ENCODE measurements around the gene SMARCC1. TPM values are rescaled to one million over a fixed set of nuclear protein-coding genes. Genes with fewer than 3 reads are reported as not detected.

SMARCC1 gene
- total RNA-seq, 2 donors from 2014 or later: 98.0 to 118 TPM

- no peak overlapping the region for H3K4me3 Mint-ChIP-seq
- H3K27me3 Mint-ChIP-seq (ENCODE audit: low read depth): no peaks in the 10 kb centered on the region
- DNase-seq (no peak), ATAC-seq (replicated peaks in 1 of 2) (no peak)
- no peaks in the 10 kb centered on the region for H3K9me3 Mint-ChIP-seq
- no peak overlapping the region for H3K27ac Mint-ChIP-seq
- no peaks in the 10 kb centered on the region for H3K4me1 Mint-ChIP-seq (ENCODE audit: low read depth)
- peaks cover 12 to 32% of the 10 kb centered on the region in 2 donors for H3K36me3 Mint-ChIP-seq (ENCODE audit: insufficient read depth in 2 of 2)
Measured at GRCh38 chr3:47606165-47606564, 175.5 kb downstream of the SMARCC1 start.

- H3K27me3 Mint-ChIP-seq (ENCODE audit: low read depth): no peaks in the 10 kb centered on the region
- H3K27ac Mint-ChIP-seq: peak overlapping the region; percentile 46
- H3K4me1 Mint-ChIP-seq (ENCODE audit: low read depth): no peaks in the 10 kb centered on the region
- peaks cover 12 to 30% of the 10 kb centered on the region in 2 donors for H3K36me3 Mint-ChIP-seq (ENCODE audit: insufficient read depth in 2 of 2)
- H3K4me3 Mint-ChIP-seq: no peak overlapping the region
- no peaks in the 10 kb centered on the region for H3K9me3 Mint-ChIP-seq
- DNase-seq (no peak), ATAC-seq (replicated peaks in 1 of 2) (no peak)
Measured at GRCh38 chr3:47605652-47606051, 176.0 kb downstream of the SMARCC1 start.

GRCh38 chr3:47604145-47604544, 177.5 kb downstream of the SMARCC1 start:
- no peaks in the 10 kb centered on the region for H3K27me3 Mint-ChIP-seq (ENCODE audit: low read depth)
- DNase-seq (no peak), ATAC-seq (replicated peaks in 1 of 2) (no peak)
- no peak overlapping the region for H3K4me3 Mint-ChIP-seq
- H3K27ac Mint-ChIP-seq: no peak overlapping the region
- no peaks in the 10 kb centered on the region for H3K9me3 Mint-ChIP-seq
- peaks cover 3 to 21% of the 10 kb centered on the region in 2 donors for H3K36me3 Mint-ChIP-seq (ENCODE audit: insufficient read depth in 2 of 2)
- H3K4me1 Mint-ChIP-seq (ENCODE audit: low read depth): no peaks in the 10 kb centered on the region

GRCh38 chr3:47603332-47603731, 178.4 kb downstream of the SMARCC1 start:
- no peaks in the 10 kb centered on the region for H3K9me3 Mint-ChIP-seq

GRCh38 chr3:47601281-47601680, 180.4 kb downstream of the SMARCC1 start:
- ATAC-seq (replicated peaks in 1 of 2) (no peak), DNase-seq (no peak)
- Mint-ChIP-seq H3K36me3 (ENCODE audit: insufficient read depth in 2 of 2) (peaks cover 2 to 20% of the 10 kb centered on the region in 2 donors), H3K27ac (no peak overlapping the region), H3K4me1 (ENCODE audit: low read depth) (no peaks in the 10 kb centered on the region), H3K9me3 (no peaks in the 10 kb centered on the region), H3K27me3 (ENCODE audit: low read depth) (no peaks in the 10 kb centered on the region), H3K4me3 (no peak overlapping the region)

More at GRCh38 chr3:47603332-47603731, 178.4 kb downstream of the SMARCC1 start:
- DNase-seq: no peak
- H3K4me3 Mint-ChIP-seq: no peak overlapping the region
- H3K4me1 Mint-ChIP-seq (ENCODE audit: low read depth): no peaks in the 10 kb centered on the region
- peak overlapping the region; percentile 60 for H3K27ac Mint-ChIP-seq
- peaks cover 3 to 18% of the 10 kb centered on the region in 2 donors for H3K36me3 Mint-ChIP-seq (ENCODE audit: insufficient read depth in 2 of 2)
- ATAC-seq (replicated peaks in 1 of 2): no peak
- no peaks in the 10 kb centered on the region for H3K27me3 Mint-ChIP-seq (ENCODE audit: low read depth)

- Mint-ChIP-seq H3K9me3 (no peaks in the 10 kb centered on the region), H3K27me3 (ENCODE audit: low read depth) (no peaks in the 10 kb centered on the region), H3K4me1 (ENCODE audit: low read depth) (no peaks in the 10 kb centered on the region), H3K27ac (no peak overlapping the region), H3K36me3 (ENCODE audit: insufficient read depth in 2 of 2) (peaks cover 1 to 19% of the 10 kb centered on the region in 2 donors), H3K4me3 (no peak overlapping the region)
- ATAC-seq (replicated peaks in 1 of 2): no peak
- no peak for DNase-seq
Measured at GRCh38 chr3:47594792-47595191, 186.9 kb downstream of the SMARCC1 start.

- Mint-ChIP-seq H3K36me3 (ENCODE audit: insufficient read depth in 2 of 2) (peaks cover 1 to 17% of the 10 kb centered on the region in 2 donors), H3K27ac (no peak overlapping the region), H3K4me1 (ENCODE audit: low read depth) (no peaks in the 10 kb centered on the region), H3K9me3 (no peaks in the 10 kb centered on the region), H3K27me3 (ENCODE audit: low read depth) (no peaks in the 10 kb centered on the region), H3K4me3 (no peak overlapping the region)
- no peak for DNase-seq
- no peak for ATAC-seq (replicated peaks in 1 of 2)
Measured at GRCh38 chr3:47592066-47592795, 189.5 kb downstream of the SMARCC1 start.

GRCh38 chr3:47590216-47590615, 191.5 kb downstream of the SMARCC1 start:
- Mint-ChIP-seq H3K27me3 (ENCODE audit: low read depth) (no peaks in the 10 kb centered on the region), H3K27ac (no peak overlapping the region), H3K9me3 (no peaks in the 10 kb centered on the region)

GRCh38 chr3:47588587-47588986, 193.1 kb downstream of the SMARCC1 start:
- H3K4me1 Mint-ChIP-seq (ENCODE audit: low read depth): no peaks in the 10 kb centered on the region

More at GRCh38 chr3:47590216-47590615, 191.5 kb downstream of the SMARCC1 start:
- Mint-ChIP-seq H3K4me1 (ENCODE audit: low read depth) (no peaks in the 10 kb centered on the region), H3K4me3 (no peak overlapping the region), H3K36me3 (ENCODE audit: insufficient read depth in 2 of 2) (peaks cover 1 to 18% of the 10 kb centered on the region in 2 donors)
- DNase-seq (no peak), ATAC-seq (replicated peaks in 1 of 2) (no peak)

GRCh38 chr3:47588053-47588452, 193.6 kb downstream of the SMARCC1 start:
- H3K27me3 Mint-ChIP-seq (ENCODE audit: low read depth): no peaks in the 10 kb centered on the region
- H3K36me3 Mint-ChIP-seq (ENCODE audit: insufficient read depth in 2 of 2): peaks cover 0 to 11% of the 10 kb centered on the region in 2 donors
- ATAC-seq (replicated peaks in 1 of 2) (no peak), DNase-seq (no peak)
- H3K4me1 Mint-ChIP-seq (ENCODE audit: low read depth): no peaks in the 10 kb centered on the region
- no peak overlapping the region for H3K4me3 Mint-ChIP-seq
- H3K9me3 Mint-ChIP-seq: no peaks in the 10 kb centered on the region
- H3K27ac Mint-ChIP-seq: no peak overlapping the region

More at GRCh38 chr3:47588587-47588986, 193.1 kb downstream of the SMARCC1 start:
- no peaks in the 10 kb centered on the region for H3K27me3 Mint-ChIP-seq (ENCODE audit: low read depth)
- ATAC-seq (replicated peaks in 1 of 2): no peak
- no peak overlapping the region for H3K27ac Mint-ChIP-seq
- H3K36me3 Mint-ChIP-seq (ENCODE audit: insufficient read depth in 2 of 2): peaks cover under 1 to 11% of the 10 kb centered on the region in 2 donors
- no peaks in the 10 kb centered on the region for H3K9me3 Mint-ChIP-seq
- H3K4me3 Mint-ChIP-seq: no peak overlapping the region
- DNase-seq: no peak

GRCh38 chr3:47586746-47587145, 194.9 kb downstream of the SMARCC1 start:
- ATAC-seq (replicated peaks in 1 of 2): no peak
- no peak overlapping the region for H3K27ac Mint-ChIP-seq
- DNase-seq: no peak
- H3K4me3 Mint-ChIP-seq: no peak overlapping the region
- no peaks in the 10 kb centered on the region for H3K27me3 Mint-ChIP-seq (ENCODE audit: low read depth)
- H3K4me1 Mint-ChIP-seq (ENCODE audit: low read depth): no peaks in the 10 kb centered on the region
- H3K36me3 Mint-ChIP-seq (ENCODE audit: insufficient read depth in 2 of 2): peaks cover 0 to 11% of the 10 kb centered on the region in 2 donors
- H3K9me3 Mint-ChIP-seq: no peaks in the 10 kb centered on the region

GRCh38 chr3:47583320-47584075, 198.2 kb downstream of the SMARCC1 start:
- H3K4me3 Mint-ChIP-seq: no peak overlapping the region
- peaks cover 16% of the 10 kb centered on the region for H3K27me3 Mint-ChIP-seq (ENCODE audit: low read depth)
- H3K4me1 Mint-ChIP-seq (ENCODE audit: low read depth): no peaks in the 10 kb centered on the region
- ATAC-seq (replicated peaks in 1 of 2): no peak
- H3K9me3 Mint-ChIP-seq: no peaks in the 10 kb centered on the region
- H3K27ac Mint-ChIP-seq: no peak overlapping the region
- peaks cover 0 to 7% of the 10 kb centered on the region in 2 donors for H3K36me3 Mint-ChIP-seq (ENCODE audit: insufficient read depth in 2 of 2)
- no peak for DNase-seq

GRCh38 chr3:47581835-47582234, 199.9 kb downstream of the SMARCC1 start:
- Mint-ChIP-seq H3K27ac (no peak overlapping the region), H3K27me3 (ENCODE audit: low read depth) (peaks cover 16% of the 10 kb centered on the region), H3K36me3 (ENCODE audit: insufficient read depth in 2 of 2) (peaks cover 0 to 3% of the 10 kb centered on the region in 2 donors), H3K4me1 (ENCODE audit: low read depth) (no peaks in the 10 kb centered on the region), H3K4me3 (no peak overlapping the region), H3K9me3 (no peaks in the 10 kb centered on the region)
- ATAC-seq (replicated peaks in 1 of 2) (no peak), DNase-seq (no peak)
